Measurements from ENCODE around the gene RSPH6A. TPM values are rescaled to one million over a fixed set of nuclear protein-coding genes. Genes with fewer than 3 reads are reported as not detected.

The RSPH6A gene
- total and polyA plus RNA-seq, 10 donors: 0.13 to 0.41 (median 0.26) TPM; not detected in 6

DNA sequence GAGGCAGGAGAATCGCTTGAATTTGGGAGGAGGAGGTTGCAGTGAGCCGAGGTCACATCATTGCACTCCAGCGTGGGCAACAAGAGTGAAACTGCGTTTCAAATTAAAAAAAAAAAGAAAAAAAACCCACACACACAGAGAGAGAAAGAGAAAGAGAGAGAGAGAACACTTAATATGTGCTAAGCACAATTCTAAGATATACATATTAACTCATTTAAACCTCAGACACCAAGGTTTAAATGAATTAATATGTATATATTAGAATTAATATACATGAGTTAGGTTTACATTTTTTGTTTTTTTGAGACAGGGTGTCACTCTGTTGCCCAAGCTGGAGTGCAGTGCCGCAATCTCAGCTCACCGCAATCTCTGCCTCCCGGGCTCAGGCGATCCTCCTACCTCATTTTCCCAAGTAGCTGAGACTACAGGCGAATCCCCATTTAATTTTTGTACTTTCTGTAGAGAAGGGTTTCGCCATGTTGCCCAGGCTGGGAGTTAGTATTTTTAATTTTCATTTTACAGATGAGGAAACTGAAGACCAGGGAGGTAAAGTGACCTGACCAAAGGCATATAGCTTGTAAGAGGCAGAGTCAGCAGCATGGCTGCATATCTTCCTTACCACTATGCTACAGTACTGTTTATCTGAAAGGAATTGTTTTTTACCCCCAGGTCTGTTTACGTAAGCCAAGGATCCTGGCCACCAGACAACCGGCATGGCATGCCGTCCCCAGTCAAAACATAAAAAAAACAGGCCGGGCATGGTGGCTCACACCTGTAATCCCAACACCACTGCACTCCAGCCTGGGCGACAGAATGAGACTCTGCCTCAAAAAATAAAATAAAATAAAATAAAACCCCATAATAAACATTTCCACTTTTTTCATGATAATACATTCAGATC lies 45.5 kb upstream of the RSPH6A start:
- Histone ChIP-seq H3K27me3 (replicated peaks in 1 of 7) (peaks cover 0 to 25% (median 14%) of the 10 kb centered on the region in 7 donors), H3K27ac (peak overlapping the region in 6 of 8 donors; percentile 27 to 96 (median 46)), H3K9me3 (no peaks in the 10 kb centered on the region), H3K4me3 (peak overlapping the region in 3 of 8 donors; percentile 86 to 99 (median 90)), H3K4me1 (peaks cover 25 to 60% (median 41%) of the 10 kb centered on the region in 6 donors), H3K36me3 (peaks cover 0 to 57% (median 22%) of the 10 kb centered on the region in 6 donors)
- TF ChIP-seq POLR2A (IDR thresholded peaks at IDR 0.05): no peak
- no peak for TF ChIP-seq POLR2AphosphoS5 (IDR thresholded peaks at IDR 0.05)
- TF ChIP-seq CTCF (IDR thresholded peaks at IDR 0.05 in 8 of 11, conservative IDR thresholded peaks at IDR 0.05 in 3 of 11): no peak
- intact Hi-C loops (cut with DNase I; ENCODE audit: low total_unique reads): no loop called here
- no peak for DNase-seq
- 82 to 93% (median 89%) methylated on average over 15 of the region's 15 CpGs for WGBS, 5 donors

GRCh38 chr19:45854167-45854778 lies 39.2 kb upstream of the RSPH6A start:
- Histone ChIP-seq H3K27me3 (replicated peaks in 1 of 7) (no peaks in the 10 kb centered on the region), H3K4me1 (peaks cover 0 to 16% (median 2%) of the 10 kb centered on the region in 6 donors), H3K27ac (no peak overlapping the region), H3K9me3 (no peaks in the 10 kb centered on the region), H3K4me3 (no peak overlapping the region), H3K36me3 (peaks cover 7 to 98% (median 69%) of the 10 kb centered on the region in 6 donors)
- TF ChIP-seq POLR2A (IDR thresholded peaks at IDR 0.05) (no peak), POLR2AphosphoS5 (IDR thresholded peaks at IDR 0.05) (peak in 2 of 3 donors; percentile 8 to 44)
- DNase-seq: peak; percentile 47
- WGBS, 5 donors: 91 to 98% (median 95%) methylated on average over 15 to 16 of the region's 16 CpGs
- intact Hi-C loops (cut with DNase I; ENCODE audit: low total_unique reads): no loop called here

DNA sequence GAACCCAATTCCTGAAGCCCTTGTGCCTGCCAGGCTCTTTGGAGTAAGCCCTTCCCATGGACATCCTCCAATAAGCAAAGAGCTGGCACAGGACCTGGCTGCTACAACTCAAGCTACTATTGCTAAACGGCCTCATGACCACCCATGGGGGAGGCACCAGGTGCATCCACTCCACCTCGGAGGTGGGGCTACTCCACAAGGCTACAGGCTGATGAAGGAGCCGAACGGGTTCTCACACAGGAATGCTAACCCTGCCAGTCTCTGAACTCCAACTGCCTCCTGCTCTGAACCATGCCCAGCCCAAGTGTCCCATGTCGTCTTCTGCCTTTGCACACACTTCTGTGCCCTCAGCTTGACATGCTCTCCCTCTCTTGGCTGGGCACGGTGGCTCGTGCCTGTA lies 37.9 kb upstream of the RSPH6A start:
- DNase-seq: peak; percentile 56
- intact Hi-C loops (cut with DNase I; ENCODE audit: low total_unique reads): no loop called here
- Histone ChIP-seq H3K36me3 (peaks cover 9 to 98% (median 72%) of the 10 kb centered on the region in 6 donors), H3K4me3 (no peak overlapping the region), H3K4me1 (peaks cover 0 to 11% (median 2%) of the 10 kb centered on the region in 6 donors), H3K9me3 (no peaks in the 10 kb centered on the region), H3K27me3 (replicated peaks in 1 of 7) (no peaks in the 10 kb centered on the region), H3K27ac (no peak overlapping the region)
- peak in 1 of 3 donors; percentile 8 for TF ChIP-seq POLR2AphosphoS5 (IDR thresholded peaks at IDR 0.05)
- no peak for TF ChIP-seq CTCF (IDR thresholded peaks at IDR 0.05 in 8 of 11, conservative IDR thresholded peaks at IDR 0.05 in 3 of 11)
- TF ChIP-seq POLR2A (IDR thresholded peaks at IDR 0.05): no peak
- WGBS, 5 donors: 85 to 95% (median 88%) methylated on average over 7 of the region's 7 CpGs

- DNase-seq: peak; percentile 13
- Histone ChIP-seq H3K4me1 (peaks cover 0 to 9% (median 2%) of the 10 kb centered on the region in 6 donors), H3K27me3 (replicated peaks in 1 of 7) (no peaks in the 10 kb centered on the region), H3K9me3 (no peaks in the 10 kb centered on the region), H3K36me3 (peaks cover 9 to 100% (median 78%) of the 10 kb centered on the region in 6 donors), H3K27ac (no peak overlapping the region), H3K4me3 (no peak overlapping the region)
- intact Hi-C loops (cut with DNase I; ENCODE audit: low total_unique reads): no loop called here
- TF ChIP-seq CTCF (IDR thresholded peaks at IDR 0.05 in 8 of 11, conservative IDR thresholded peaks at IDR 0.05 in 3 of 11) (no peak), POLR2AphosphoS5 (IDR thresholded peaks at IDR 0.05) (peak in 1 of 3 donors; percentile 29), POLR2A (IDR thresholded peaks at IDR 0.05) (no peak)
- 91 to 94% (median 93%) methylated on average over 10 of the region's 10 CpGs for WGBS, 5 donors
These were observed 37.1 kb upstream of the RSPH6A start for GRCh38 chr19:45852145-45852750.

Data from spleen (tissue), 11 donors.